COR-L47 (cell line): ENCODE results near the gene TBC1D17.

ENCODE experiments used
- DNase-seq: peaks from one replicate; lab custom pipeline; 2025; lab: John Stamatoyannopoulos, UW

TBC1D17 gene

DNA sequence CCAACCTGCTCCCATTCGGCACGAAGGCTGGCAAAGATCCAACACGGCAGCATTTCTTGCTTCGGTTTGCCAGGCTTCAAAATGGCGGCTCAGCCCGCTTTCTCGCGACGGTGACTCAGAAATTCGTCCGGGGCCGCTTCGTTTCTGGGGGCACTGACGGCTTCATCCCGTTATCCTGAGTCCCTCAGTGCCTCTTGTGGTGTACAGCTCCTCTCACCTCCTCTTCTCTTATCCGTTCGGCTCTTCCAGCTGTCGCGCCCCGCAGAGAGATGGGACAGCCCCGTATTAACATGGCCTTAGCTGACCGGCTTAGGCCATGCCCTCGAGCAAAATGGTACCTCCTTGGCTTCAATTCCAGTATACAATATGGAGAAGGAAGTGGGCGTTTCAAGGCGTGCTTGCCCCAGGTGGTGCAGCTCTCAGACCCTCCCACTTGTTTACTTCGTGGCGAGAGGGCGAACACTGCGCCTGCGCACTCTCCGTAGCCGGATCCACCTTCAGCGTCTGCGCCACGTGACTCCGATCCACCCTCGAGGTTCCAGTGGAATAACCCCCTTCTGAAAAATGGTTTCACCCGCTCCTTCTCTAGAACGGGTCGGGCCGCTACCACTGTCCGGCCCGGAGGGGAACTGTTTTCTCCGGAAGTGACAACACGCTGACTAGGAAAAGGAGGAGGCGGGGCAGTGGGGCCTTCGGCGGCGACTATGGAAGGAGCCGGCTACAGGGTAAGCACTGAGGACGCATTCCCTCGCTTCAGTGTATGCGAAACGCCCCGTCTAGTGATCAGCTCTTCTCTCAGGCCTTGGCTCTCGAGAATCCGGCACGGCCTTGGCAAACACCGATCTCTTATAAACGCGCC lies at the start of gene TBC1D17, which contains the start of gene AKT1S1:
TSS of gene TBC1D17 (plus strand) at position 683 of the 859 bp plus-strand sequence. CDS start at position 705, 22 bp downstream.
TSS of gene AKT1S1 (minus strand) at position 336 of the 859 bp plus-strand sequence. CDS start 4,060 bp downstream, outside the sequence.
- DNase-seq = peak; percentile 100

DNA sequence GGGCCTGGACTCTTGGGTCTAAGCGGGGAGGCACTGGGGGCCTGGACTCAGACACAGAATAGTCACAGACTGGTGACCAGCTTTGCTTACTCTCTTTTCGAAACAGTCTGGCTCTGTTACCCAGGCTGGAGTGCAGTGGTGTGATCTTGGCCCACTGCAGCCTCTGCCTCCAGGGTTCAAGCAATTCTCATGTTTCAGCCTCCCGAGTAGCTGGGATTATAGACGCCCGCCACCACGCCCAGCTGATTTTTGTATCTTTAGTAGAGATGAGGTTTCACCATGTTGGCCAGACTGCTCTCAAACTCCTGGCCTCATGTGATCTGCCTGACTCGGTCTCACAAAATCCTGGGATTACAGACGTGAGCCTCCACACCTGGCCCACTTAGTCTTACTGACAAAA lies 48.3 kb upstream of the TBC1D17 start:
- DNase-seq = no peak

DNA sequence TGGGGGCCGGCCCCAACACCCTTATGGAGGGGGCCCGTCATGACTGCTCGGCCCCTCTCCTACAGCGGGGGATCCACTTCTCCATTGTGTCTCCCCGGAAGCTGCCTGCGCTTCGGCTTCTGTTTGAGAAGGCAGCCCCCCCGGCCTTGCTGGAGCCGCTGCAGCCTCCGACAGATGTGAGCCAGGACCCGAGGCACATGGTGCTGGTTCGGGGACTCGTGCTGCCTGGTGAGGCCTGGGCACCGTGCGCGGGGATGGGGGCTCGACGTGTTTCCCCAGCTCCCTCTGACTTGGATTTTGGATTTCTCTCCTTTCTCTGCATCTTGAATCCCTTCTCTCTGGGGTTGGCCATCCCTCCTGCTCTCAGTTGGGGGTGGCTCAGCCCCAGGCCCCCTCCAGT lies 47.8 kb upstream of the TBC1D17 start:
- DNase-seq = no peak

DNA sequence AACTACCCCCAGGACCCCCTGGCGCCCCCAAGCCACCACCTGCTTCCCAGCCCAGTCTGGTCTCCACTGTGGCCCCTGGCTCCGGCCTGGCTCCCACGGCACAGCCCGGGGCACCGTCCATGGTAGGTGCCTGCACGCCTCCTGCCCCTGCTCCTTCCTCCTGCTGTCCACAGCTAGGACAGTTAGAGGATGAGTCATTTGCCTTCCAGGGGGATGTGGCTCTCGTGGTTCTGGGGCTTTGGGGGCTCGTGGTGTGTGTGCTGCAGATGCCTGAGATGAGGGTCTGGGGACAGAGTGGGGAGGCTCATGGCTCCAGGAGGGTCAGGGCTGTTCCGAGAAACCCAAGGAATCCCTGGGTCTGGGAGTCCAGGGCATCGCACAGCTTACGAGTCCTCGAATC lies 46.7 kb upstream of the TBC1D17 start:
- no peak for DNase-seq

DNA sequence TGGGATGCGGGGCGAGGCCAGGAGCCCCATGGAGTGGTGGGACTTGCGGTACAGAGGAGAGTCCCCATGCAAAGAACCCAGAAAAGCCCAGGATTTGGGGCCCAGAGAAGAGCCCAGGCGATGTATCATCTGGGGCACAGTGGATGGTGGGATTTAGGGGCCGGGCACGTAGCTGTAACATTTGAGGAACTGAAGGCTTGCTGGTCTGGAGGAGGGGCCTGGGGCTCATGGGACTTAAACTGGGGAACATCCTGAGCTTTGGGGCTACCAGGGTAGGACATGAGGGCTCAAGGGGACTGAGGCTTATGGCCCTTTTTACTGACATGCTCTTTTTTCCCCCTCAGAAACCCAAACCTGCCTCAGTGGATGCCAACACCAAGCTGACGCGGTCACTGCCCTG lies 45.9 kb upstream of the TBC1D17 start:
- DNase-seq = no peak

DNA sequence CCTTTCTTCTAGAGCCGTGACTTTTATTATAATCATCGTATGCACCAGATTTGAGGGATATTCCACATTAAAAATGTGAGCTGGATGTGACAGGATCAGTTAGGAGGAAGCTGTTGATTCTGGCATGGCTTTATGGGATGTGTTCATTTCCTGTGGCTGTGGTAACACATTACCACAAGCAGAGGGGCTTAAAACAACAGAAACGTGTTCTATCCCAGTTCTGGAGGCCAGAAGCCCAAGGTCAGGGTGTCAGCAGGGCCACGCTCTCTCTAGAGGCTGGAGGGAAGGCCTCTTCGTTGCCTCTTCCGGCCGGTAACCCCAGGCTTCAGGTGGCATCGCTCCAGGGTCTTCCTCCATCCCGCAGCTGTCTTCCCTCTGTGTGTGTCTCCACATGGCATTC lies 44.9 kb upstream of the TBC1D17 start:
- no peak for DNase-seq

DNA sequence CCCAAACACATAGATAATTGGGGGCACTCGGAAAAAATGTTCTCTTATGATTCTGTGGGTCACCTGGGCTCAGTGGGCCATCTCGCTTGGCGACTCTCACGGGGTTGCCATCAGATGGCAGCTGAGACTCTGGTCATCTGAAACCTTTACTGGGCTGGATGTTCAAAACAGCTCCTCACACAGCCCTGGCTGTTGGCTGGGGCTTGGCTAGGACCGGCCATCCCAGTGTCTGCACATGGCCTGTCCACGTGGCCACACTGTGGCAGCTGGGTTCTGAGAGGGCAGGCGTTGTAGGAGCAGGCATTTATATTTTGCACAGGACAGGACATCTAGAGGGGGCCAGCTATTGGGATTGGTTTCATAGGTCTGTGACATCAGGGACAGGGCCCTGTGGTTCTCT lies 43.9 kb upstream of the TBC1D17 start:
- DNase-seq = no peak

DNA sequence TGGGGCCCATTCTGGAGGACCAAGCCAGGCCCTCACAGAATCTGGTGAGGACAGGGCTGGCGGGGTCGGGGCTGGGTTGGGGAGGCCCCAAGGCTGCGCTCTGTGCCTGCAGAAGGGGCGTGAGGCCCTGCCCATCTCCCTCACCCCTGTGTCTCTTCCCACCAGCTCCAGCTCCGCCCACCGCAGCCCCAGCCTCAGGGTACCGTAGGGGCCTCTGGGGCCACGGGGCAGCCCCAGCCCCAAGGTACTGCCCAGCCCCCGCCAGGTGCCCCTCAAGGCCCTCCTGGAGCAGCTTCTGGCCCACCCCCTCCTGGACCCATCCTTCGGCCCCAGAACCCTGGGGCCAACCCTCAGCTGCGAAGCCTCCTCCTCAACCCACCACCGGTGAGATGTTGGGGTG lies 41.9 kb upstream of the TBC1D17 start:
- DNase-seq = no peak

DNA sequence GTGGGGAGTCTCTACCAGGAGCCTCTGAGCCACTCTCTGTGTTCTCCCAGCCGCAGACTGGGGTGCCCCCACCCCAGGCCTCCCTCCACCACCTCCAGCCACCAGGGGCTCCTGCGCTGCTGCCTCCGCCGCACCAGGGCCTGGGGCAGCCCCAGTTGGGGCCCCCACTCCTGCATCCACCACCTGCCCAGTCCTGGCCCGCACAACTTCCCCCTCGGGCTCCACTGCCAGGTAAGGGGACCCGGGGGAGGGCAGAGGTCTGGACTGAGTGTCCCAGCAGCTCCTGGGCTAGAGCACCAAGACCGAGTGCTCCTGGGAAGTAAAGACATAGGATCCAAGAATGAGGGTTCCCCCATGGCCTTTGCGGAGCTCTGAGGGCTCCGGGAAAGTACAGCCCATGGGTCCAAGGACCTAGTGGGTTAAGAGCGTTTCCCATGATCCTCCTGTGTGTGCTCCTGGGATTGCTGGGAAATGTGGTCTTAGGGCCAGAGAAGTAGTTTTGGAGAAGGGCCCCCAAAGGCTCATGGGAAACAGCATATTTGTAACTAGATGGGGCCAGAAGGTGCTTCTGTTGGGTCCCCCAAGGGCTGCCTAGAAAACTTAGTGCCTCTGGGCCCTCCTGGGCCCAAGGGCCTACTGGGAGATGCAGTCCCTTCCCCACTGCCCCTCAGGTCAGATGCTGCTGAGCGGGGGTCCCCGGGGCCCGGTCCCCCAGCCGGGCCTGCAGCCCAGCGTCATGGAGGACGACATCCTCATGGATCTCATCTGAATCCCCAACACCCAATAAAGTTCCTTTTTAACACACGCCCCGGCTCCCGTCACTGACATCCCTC lies 41.1 kb upstream of the TBC1D17 start:
- DNase-seq = no peak

DNA sequence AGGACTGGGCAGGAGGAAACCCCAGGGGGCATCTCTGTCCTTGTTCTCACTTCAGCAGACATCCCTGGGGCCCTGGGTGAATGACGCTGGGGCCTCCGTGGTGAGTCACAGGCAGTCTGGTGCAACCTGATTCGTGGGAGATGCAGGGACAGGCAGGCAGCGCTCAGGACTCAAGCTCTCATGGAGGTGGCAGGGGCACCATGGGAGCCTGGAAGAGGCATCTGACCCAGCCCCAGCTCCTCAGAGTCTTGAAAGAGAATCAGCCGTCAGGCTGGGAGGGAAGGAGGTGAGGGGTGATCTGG lies 40.5 kb upstream of the TBC1D17 start:
- no peak for DNase-seq

DNA sequence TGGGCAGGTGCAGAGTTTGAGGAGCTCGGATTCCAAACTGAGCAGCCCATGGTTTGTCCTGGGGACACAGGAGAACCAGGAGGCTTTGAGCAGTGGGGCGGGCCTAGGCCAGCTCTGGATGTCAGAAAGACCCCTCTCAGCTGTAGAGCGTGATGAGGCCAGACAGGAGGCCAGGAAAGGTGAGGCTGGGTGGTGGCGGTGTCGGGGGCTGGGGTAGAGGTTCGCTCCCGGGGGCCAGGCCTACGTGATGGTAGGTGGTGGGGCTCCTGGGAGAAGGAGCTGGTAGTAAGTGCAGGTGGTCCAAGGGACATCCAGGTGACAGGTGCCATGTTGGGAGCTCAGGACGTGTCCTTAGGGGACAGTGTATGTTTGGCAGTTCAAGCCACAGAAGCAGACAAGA lies 40.1 kb upstream of the TBC1D17 start:
- no peak for DNase-seq

DNA sequence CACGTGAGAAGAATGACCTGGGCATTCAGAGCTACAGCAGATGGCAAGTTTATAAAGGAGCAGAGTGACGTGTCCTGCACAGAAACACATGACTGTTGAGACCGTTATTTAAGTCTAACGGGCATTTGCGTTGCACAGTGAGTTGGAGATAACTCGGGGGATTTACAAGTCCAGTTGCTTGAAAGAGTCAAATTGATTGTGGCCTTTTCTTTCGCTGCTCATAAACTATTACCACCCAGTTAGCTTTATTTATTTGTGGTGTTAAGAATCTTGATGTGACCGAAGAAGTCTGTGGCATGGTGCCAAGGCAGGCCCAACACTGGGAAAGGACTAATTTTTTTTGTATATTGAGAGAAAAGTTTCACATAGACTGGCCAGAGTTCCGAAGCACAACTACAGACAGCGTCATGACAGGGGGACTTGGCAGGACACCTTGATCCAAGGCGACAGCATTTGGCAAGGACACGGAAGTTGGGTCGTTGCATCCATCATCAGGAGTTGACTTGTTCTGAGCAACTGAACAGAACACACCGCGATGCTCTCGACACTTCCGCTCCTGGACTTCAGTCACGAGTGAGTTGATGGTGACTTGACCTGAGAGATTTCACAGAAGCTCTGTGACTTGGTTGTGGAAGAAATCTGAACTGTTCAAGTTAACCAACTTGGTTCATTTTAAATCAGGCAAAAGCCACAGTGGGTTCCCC lies 38.5 kb upstream of the TBC1D17 start:
- DNase-seq = no peak

DNA sequence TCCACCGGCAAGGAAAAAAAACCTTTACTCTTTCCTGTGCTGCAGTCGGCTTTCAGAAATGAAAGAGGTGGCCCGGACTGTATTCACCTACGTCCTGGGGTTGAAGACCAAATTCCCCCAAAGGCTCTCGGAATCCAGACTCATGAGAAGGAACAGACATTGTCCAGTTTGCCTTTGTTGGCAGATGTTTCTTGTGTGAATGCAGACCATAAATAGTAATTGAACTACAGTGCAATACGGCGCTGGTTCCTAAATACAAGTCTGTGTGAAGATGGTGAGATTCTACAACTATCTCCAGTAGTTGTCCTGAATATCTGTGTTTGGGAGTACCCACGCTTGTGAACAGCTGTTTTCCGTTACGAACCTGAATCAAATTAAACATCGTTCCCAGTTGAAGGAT lies 37.8 kb upstream of the TBC1D17 start:
- DNase-seq = no peak

DNA sequence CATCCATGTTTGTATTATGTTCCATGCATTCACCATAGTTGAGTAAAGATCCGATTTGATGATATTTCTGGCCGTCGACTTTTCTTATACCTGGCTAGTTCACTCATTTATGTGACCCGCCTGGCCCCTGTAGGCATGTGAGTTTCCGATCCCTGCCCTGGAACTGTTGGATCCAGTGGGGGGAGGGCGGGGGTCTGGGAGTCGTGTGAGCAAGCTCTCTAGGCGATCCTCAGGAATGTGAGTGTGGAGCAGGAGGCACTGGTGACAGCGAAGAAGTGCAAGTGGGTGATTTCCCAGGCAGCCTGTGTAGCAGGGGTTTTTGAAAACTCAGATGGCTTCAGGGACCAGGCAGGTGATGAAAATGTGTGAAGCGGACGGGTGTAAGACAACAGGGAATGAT lies 37.2 kb upstream of the TBC1D17 start:
- no peak for DNase-seq

DNA sequence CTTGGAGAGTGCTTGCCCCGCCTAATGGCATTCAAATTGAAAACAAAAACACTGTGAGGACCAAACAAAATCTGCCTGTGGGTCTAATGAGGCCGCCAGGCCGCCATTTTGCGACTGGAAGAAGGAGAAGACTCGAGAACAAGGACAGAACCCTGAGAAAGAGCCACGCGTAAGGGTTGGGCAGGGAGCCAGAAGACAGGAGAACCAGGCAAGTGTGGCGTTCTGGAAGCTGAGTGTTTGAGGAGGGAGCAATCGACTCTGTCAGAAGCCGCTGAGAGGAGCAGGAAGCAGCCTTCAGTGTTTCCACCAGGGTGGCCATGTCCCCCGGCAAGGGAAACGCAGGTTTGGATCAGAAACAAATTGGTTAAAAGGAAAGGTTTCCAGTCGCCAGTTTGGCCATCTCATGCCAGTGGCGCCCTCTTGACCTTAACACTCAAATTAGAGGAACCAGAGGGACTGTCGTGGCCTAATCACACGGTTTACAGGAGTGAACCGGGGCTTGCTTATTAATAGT lies 36.7 kb upstream of the TBC1D17 start:
- DNase-seq = no peak

DNA sequence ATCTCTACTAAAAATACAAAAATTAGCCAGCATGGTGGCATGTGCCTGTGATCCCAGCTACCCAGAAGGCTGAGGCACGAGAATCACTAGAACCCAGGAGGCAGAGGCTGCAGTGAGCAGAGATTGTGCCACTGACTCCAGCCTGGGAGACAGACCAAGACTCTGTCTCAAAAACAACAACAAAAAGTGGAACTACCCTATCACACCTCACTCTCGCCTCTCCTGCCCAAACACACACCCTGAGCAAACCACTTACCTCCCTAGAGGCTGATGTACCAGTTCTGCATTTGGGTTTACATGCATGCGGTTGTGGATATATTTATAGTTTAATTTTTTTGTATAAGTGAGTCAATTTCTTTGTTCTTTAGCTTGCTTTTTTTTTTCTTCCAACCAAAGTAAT lies 34.2 kb upstream of the TBC1D17 start:
- DNase-seq = no peak

DNA sequence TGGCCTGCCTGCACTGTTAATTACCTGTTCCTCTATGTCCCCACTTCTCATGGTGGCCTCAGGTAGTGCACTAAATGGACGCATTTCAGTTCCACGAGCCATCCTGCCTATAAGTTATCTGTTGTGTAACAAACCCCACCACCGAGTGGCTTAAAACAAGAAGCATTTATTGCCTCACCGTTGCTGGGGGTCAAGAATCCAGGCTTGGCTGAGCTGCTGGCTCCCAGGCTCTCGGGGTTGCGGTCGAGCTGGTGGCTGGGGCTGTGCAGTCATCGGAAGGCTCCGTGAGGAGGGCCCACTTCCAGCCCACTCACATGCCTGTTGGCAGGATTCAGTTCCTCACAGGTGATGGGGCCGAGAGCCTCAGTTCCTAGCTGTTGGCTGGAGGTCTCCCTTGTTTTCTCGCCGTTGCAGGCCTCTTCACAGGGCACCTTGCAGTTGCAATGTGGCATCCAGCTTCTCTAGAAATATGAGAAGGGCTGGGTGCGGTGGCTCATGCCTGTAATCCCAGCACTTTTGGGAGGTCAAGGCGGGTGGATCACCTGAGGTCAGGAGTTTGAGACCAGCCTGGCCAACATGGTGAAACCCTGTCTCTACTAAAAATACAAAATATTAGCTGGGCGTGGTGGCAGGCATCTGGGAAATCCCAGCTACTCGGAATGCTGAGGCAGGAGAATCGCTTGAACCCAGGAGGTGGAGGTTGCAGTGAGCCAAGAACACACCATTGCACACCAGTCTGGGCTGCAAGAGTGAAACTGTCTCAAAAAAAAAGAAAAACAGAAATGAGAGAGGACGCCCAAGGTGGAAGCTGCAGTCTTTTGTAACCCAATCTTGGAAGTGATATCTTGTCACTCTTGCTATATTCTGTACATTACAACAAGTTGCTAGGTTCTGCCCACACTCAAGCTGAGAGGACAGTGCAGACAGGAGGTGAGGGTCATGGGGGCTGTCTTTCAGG lies 33.1 kb upstream of the TBC1D17 start:
- DNase-seq = no peak

DNA sequence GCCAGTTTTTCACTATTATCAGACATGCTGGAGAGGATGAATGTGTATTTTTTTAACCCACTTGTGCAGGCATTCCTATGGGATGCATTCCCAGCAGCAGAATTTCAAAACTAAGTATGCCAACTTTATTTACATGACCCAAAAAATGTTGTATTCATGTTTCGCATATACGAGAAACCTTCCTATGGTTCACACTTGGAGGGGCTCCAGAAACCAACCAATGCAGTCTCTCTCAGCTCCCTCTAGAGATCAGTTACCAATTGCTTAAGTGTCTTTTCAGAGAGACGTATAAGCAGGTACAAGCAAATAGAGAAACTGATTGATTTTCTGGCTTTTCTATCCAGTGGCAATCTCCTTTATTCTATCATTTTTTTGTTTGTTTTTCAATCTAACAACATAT lies 32.1 kb upstream of the TBC1D17 start:
- DNase-seq = no peak

DNA sequence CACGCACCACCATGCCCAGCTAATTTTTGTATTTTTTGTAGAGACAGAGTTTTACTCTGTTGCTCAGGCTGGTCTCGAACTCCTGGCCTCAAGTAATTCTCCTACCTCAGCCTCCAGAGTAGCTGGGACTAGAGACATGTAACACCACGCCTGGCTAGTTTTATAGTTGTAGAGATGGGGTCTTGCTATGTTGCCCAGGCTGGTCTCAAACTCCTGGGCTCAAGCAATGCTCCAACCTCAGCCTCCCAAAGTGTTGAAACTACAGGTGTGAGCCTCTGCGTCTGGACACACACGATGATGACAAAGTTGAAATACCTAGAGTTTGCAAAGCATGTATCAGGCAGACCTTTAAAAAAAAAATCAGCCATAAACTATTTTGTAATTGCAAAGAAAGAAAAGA lies 31.1 kb upstream of the TBC1D17 start:
- no peak for DNase-seq

DNA sequence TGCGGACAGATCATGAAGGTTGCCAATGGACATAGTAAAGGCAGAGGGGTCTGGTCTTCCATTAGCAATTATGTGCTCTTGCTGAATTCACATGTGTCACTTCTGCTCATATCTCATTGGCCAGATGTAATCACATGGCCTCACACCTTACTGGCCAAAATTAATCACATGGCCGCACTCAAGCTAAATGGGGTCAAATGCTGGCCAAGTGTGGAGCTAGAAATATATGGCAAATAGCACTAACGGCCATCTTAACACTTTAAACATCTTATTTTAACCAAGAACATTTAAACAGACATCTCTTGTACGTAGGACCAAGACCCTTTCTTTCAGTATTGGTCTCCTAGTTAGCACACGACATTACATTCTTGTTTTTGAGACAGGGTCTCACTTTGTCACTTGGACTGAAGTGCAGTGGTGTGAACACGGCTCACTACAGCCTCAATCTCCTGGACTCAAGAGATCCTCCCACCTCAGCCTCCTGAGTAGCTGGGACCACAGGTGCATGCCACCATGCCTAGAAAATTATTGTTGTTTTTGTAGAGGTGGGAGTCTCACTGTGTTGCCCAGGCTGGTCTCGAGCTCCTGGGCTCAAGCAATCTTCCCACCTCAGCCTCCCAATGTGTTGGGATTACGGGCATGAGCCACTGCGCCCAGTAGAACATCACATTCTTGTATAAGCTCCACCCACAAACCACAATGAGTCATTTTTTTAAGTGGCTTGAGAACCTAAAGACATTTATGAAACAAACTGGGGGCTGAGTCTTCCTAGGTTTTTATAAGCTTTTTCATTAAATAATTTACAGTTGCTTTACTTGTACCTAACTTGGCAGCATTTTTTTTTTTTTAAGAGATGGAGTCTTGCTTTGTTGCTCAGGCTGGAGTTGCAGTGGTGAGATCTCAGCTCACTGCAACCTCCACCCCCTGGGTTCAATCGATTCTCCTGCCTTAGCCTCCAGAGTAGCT lies 29.5 kb upstream of the TBC1D17 start:
- DNase-seq = no peak
